ENCODE data around the gene SH3GL3.
A peak's percentile ranks its signal among the peaks of the same experiment; 100 is the strongest.

SH3GL3 gene

GRCh38 chr15:83569341-83569740 lies 122.2 kb downstream of the SH3GL3 start:
- DNase-seq (ENCODE audit: low spot score) = no peak

GRCh38 chr15:83570756-83571155 lies 123.6 kb downstream of the SH3GL3 start:
- no peak for DNase-seq (ENCODE audit: low spot score)

- DNase-seq (ENCODE audit: low spot score) = peak; percentile 51
These were observed 124.9 kb downstream of the SH3GL3 start for GRCh38 chr15:83571820-83572707.

GRCh38 chr15:83574345-83574744 lies 127.2 kb downstream of the SH3GL3 start:
- no peak for DNase-seq (ENCODE audit: low spot score)

GRCh38 chr15:83578691-83579090 lies 131.6 kb downstream of the SH3GL3 start:
- DNase-seq (ENCODE audit: low spot score) = no peak

- no peak for DNase-seq (ENCODE audit: low spot score)
These were observed 134.2 kb downstream of the SH3GL3 start for GRCh38 chr15:83581381-83581780.

GRCh38 chr15:83582381-83582780 lies 135.2 kb downstream of the SH3GL3 start:
- DNase-seq (ENCODE audit: low spot score) = no peak

GRCh38 chr15:83585601-83586335 lies 138.6 kb downstream of the SH3GL3 start:
- no peak for DNase-seq (ENCODE audit: low spot score)

GRCh38 chr15:83587091-83587490 lies 139.9 kb downstream of the SH3GL3 start:
- no peak for DNase-seq (ENCODE audit: low spot score)

GRCh38 chr15:83588441-83588840 lies 141.3 kb downstream of the SH3GL3 start:
- DNase-seq (ENCODE audit: low spot score) = no peak

GRCh38 chr15:83592370-83593040 lies 145.4 kb downstream of the SH3GL3 start:
- DNase-seq (ENCODE audit: low spot score) = no peak

GRCh38 chr15:83595191-83595590 lies 148.1 kb downstream of the SH3GL3 start:
- no peak for DNase-seq (ENCODE audit: low spot score)

- DNase-seq (ENCODE audit: low spot score) = no peak
These were observed 150.9 kb downstream of the SH3GL3 start for GRCh38 chr15:83598031-83598430.

GRCh38 chr15:83602021-83602420 lies 154.9 kb downstream of the SH3GL3 start:
- no peak for DNase-seq (ENCODE audit: low spot score)

- DNase-seq (ENCODE audit: low spot score) = no peak
These were observed 157.4 kb downstream of the SH3GL3 start for GRCh38 chr15:83604549-83604948.

GRCh38 chr15:83605111-83605945 lies 158.2 kb downstream of the SH3GL3 start:
- no peak for DNase-seq (ENCODE audit: low spot score)

- DNase-seq (ENCODE audit: low spot score) = no peak
These were observed 163.0 kb downstream of the SH3GL3 start for GRCh38 chr15:83610132-83610531.

GRCh38 chr15:83610901-83611685 lies 164.0 kb downstream of the SH3GL3 start:
- no peak for DNase-seq (ENCODE audit: low spot score)

- no peak for DNase-seq (ENCODE audit: low spot score)
These were observed 165.1 kb downstream of the SH3GL3 start for GRCh38 chr15:83612226-83612625.

- no peak for DNase-seq (ENCODE audit: low spot score)
These were observed 165.9 kb downstream of the SH3GL3 start for GRCh38 chr15:83612898-83613635.
